ENCODE measurements around the gene CNOT10.

The CNOT10 gene

GRCh38 chr3:32818970-32819511, 134.1 kb downstream of the CNOT10 start:
- no peak for FAIRE-seq

DNA sequence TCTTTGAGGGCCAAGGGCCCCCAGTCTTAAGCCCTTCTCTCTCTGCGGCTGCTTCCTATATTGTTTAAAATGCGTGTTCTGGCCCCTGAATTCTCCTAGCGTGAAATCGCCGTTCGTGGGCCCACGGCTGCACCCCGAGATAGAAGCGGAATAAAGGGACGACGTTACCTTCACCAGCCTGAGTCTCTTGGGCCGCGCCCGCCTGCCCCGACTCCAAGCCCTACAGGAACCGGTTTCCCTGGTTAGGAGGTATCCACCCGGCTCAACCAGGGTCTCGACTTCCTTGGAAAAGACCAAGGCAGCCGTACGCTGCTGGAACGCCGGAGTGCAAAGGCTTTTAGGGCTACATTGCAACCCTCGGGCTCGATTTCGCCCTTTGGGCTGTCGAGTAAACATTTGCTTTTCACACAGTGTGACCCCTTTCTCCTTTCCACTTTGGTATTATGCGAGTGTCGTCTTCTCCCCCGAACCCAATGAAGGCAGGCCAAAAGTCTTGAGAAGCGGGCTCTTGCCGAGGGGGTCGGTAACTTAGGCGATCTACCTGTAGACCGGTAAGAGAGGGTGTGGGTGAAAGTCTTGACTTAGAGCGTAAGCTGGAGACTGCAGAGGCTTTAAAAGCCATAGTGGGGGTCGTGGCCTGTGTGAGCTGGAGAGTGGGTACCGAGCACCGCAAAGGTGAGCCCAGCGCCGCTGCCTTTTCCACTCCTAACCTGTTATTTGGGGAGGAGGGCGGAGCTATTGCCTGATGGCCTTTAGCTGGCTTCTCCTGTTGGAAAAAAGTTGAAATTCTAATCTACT, 134.8 kb downstream of the CNOT10 start:
- no peak for FAIRE-seq

GRCh38 chr3:32820430-32820829, 135.4 kb downstream of the CNOT10 start:
- no peak for FAIRE-seq

- FAIRE-seq = no peak
Measured at GRCh38 chr3:32820971-32821685, 136.1 kb downstream of the CNOT10 start.

- FAIRE-seq = no peak
Measured at GRCh38 chr3:32821686-32822296, 136.8 kb downstream of the CNOT10 start.

- FAIRE-seq = no peak
Measured at GRCh38 chr3:32822609-32823498, 137.9 kb downstream of the CNOT10 start.
